Bronchial epithelial cell (primary cell): ENCODE results near the gene PNMA6F. TPM values are rescaled to one million over a fixed set of nuclear protein-coding genes. Genes with fewer than 3 reads are reported as not detected.
"Not testable (repeated sequence)": the region's sequence is repeated elsewhere in the genome, so short reads cannot be mapped to it uniquely, and the experiment has no call there.

Experiments used
- DNase-seq: peaks from one replicate; pipeline ENCODE4 v3.0.0-alpha.2; 2010; ENCODE audit warnings: low read depth
- FAIRE-seq: peaks from 2 replicates; lab custom pipeline; 2011; peaks lifted over from hg19 to GRCh38; lab: Jason Lieb, UNC
- H3K27me3 ChIP-seq: 2 replicates; pipeline ENCODE4 v1.5.1; 2011; ENCODE audit warnings: low read length; ENCODE audit not compliant: control insufficient read depth, insufficient read depth
- H3K36me3 ChIP-seq: 2 replicates; pipeline ENCODE4 v1.5.1; 2011; ENCODE audit warnings: low read length; ENCODE audit not compliant: control insufficient read depth, insufficient read depth
- H3K4me3 ChIP-seq: 2 replicates; pipeline ENCODE4 v1.5.1; 2011; ENCODE audit warnings: mild to moderate bottlenecking, low read depth, low read length, control low read depth
- CTCF ChIP-seq: IDR thresholded peaks from 2 replicates; pipeline ENCODE4 v1.5.1; 2011; ENCODE audit warnings: mild to moderate bottlenecking, moderate library complexity, low read length, control low read depth, inconsistent platforms; ENCODE audit not compliant: insufficient read depth, severe bottlenecking
- total RNA-seq: library from RNA; depleted of rRNA; stranded (reverse); fragments of >200 nt; gene quantifications from 2 replicates; pipeline ENCODE4 v1.2.1, GENCODE V29; 2014

The PNMA6F gene
- total RNA-seq, 1 donor from 2014 or later: not detected

DNA sequence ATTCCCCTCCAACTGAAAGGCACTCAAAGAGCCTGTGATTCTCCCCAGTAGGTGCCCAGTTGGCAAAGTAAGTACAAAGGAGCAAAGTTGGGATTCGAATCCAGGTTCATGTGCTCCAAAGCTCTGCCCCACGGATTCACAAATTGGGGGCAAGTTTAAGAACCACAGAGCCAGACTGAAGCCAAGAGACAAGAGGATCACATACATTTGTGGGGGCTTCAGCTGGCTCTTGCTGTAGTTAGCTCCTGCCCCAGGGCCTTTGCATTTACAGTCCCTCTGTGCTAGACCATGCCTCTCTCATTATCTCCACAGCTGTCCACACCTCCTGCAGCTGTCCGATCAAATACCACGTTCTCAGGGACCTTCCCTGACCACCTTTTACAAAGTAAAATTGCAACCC, 18.8 kb downstream of the PNMA6F start:
- no peak for FAIRE-seq

GRCh38 chrX:153301746-153302145, 19.8 kb downstream of the PNMA6F start:
- no peak for TF ChIP-seq CTCF
- H3K4me3 ChIP-seq: no peak overlapping the region
- FAIRE-seq: no peak
- no peak for DNase-seq
- H3K36me3 ChIP-seq: no peaks in the 10 kb centered on the region
- H3K27me3 ChIP-seq: no peaks in the 10 kb centered on the region

More for the DNA sequence above, 18.8 kb downstream of the PNMA6F start:
- no peaks in the 10 kb centered on the region for H3K36me3 ChIP-seq
- no peak for TF ChIP-seq CTCF
- H3K27me3 ChIP-seq: no peaks in the 10 kb centered on the region
- DNase-seq: no peak
- H3K4me3 ChIP-seq: no peak overlapping the region

DNA sequence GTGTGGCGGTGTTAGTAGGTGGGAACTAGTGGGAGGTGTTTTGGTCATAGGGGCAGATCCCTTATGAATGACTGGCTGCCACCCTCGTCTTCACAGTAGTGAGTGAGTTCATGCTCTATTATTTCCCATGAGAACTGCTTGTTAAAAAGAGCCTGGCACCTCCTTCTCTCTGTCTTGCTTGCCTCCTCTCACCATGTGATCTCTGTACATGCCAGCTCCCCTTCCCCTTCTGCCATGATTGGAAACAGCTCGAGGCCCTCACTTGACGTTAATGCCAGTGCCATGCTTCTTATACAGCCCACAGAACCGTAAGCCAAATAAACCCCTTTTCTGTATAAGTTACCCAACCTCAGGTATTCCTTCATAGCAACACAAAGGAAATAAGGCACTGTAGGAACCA, 21.7 kb downstream of the PNMA6F start:
- Histone ChIP-seq H3K36me3 (no peaks in the 10 kb centered on the region), H3K27me3 (no peaks in the 10 kb centered on the region), H3K4me3 (no peak overlapping the region)
- FAIRE-seq (no peak), DNase-seq (no peak)
- TF ChIP-seq CTCF: no peak

GRCh38 chrX:153297376-153297775, 24.2 kb downstream of the PNMA6F start:
- FAIRE-seq: peak; percentile 98
- TF ChIP-seq CTCF: no peak
- H3K36me3 ChIP-seq: no peaks in the 10 kb centered on the region
- no peak for DNase-seq
- H3K4me3 ChIP-seq: no peak overlapping the region
- no peaks in the 10 kb centered on the region for H3K27me3 ChIP-seq

- H3K27me3 ChIP-seq, H3K36me3 ChIP-seq, DNase-seq, H3K4me3 ChIP-seq: not testable (repeated sequence)
- peak; percentile 100 for FAIRE-seq
These were observed 28.0 kb downstream of the PNMA6F start for GRCh38 chrX:153293485-153294071.

DNA sequence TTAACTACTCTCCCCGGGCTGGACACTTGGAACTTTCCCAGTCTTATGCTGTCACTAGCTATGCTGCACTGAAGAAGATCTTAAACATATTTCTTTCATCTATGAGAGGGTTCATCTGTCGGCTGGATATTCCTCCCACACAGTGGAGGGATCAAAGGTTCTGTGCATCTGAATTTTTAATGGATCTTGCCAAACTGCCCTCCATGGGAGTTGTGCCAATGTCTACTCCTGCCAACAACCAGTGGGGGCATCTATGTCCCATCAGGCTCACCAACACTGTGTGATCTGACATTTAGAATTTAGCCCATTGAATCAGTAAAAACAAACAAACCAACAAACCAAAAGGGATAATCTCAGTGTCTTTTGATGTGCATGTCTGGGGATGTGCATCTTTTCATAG, 32.8 kb downstream of the PNMA6F start:
- FAIRE-seq: peak; percentile 88
- H3K27me3 ChIP-seq, H3K36me3 ChIP-seq, H3K4me3 ChIP-seq, DNase-seq: not testable (repeated sequence)

GRCh38 chrX:153285678-153286077, 35.9 kb downstream of the PNMA6F start:
- not testable (repeated sequence) for FAIRE-seq, H3K4me3 ChIP-seq, H3K36me3 ChIP-seq, DNase-seq, H3K27me3 ChIP-seq

- FAIRE-seq, H3K36me3 ChIP-seq, DNase-seq: not testable (repeated sequence)
These were observed 37.6 kb downstream of the PNMA6F start for GRCh38 chrX:153283982-153284381.

DNA sequence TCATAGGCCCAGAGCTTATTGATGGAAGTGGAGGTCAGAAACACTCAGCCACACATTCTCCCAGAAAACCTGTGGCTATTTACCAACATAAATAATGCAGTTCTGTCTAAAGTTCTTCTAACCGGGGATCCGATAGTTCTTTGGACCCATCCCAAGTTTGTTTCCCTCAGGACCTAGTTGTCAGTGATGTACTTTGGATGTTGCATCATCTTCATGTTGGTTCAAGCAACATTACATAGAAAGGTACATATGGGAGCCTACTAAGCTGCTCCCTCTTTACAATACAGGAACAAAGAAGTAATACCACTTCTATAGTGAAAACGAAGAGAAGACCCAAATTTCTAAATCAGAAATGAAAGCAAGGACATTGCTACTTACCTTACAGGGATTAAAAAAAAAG, 39.8 kb downstream of the PNMA6F start:
- not testable (repeated sequence) for DNase-seq
- peak; percentile 98 for FAIRE-seq

More at GRCh38 chrX:153283982-153284381, 37.6 kb downstream of the PNMA6F start:
- not testable (repeated sequence) for H3K4me3 ChIP-seq, H3K27me3 ChIP-seq

GRCh38 chrX:153279304-153279703, 42.3 kb downstream of the PNMA6F start:
- H3K27me3 ChIP-seq, H3K4me3 ChIP-seq, FAIRE-seq, H3K36me3 ChIP-seq, DNase-seq: not testable (repeated sequence)

More for the DNA sequence above, 39.8 kb downstream of the PNMA6F start:
- H3K27me3 ChIP-seq, H3K36me3 ChIP-seq, H3K4me3 ChIP-seq: not testable (repeated sequence)

GRCh38 chrX:153276049-153276448, 45.5 kb downstream of the PNMA6F start:
- H3K4me3 ChIP-seq, DNase-seq, H3K27me3 ChIP-seq, H3K36me3 ChIP-seq, FAIRE-seq: not testable (repeated sequence)
